GM21447 (cell line): ENCODE results near the gene DENND2D.

Source experiments
- ATAC-seq: cut with Tn5 transposase; IDR thresholded peaks from one replicate; pipeline ENCODE4 v1.9.1; 2021; ENCODE audit not compliant: unreplicated experiment

Gene DENND2D

DNA sequence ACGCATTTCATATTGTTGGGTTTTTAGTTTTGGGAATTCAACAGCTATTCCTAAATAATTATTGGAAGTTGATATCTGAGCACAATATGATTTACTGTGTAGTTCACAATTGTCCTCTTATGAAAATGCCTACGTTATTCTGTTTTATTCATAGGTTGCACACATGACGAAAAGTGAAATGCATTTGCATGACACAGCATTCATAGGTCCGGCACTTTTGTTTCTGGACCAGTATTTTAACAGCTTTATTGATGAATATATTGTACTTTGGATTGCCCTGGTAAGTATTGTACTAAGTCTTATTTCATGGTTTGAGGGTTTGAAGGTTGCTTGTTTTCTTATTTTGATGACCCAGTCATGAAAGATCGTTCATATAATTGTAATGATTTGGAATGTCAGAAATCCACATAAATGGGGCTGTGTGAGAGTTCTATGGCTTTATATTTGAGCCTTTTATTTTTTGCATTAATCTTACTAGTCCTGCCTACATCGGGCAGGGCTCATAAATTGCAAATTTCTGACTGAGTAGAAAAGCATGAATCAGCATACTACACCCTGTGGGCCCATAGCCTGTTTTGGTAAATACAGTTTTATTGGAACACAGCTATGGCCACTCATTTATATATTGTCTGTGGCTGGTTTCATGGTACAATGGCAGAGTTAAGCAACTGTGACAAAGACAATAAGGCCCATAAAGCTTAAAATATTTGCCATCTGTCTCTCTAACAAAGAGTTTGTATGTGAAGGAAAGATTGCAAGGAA lies 17.0 kb downstream of the DENND2D start:
- no peak for ATAC-seq

DNA sequence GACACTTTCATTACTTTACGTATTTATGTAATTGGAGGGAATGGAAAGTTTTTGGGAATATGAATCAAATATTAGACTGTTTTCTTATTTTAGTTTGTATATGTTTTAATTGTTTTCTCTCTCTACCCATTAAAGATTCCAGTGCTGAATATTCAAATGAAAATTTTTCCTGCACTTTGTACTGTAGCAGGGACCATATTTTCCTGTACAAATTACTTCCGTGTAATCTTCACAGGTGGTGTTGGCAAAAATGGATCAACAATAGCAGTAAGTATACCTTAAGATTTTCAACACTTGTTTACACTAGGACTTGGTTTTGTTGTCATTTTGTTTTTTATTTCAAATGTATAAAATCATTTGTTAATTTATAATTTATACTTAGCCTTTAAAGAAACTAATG lies 18.4 kb downstream of the DENND2D start:
- ATAC-seq: no peak

DNA sequence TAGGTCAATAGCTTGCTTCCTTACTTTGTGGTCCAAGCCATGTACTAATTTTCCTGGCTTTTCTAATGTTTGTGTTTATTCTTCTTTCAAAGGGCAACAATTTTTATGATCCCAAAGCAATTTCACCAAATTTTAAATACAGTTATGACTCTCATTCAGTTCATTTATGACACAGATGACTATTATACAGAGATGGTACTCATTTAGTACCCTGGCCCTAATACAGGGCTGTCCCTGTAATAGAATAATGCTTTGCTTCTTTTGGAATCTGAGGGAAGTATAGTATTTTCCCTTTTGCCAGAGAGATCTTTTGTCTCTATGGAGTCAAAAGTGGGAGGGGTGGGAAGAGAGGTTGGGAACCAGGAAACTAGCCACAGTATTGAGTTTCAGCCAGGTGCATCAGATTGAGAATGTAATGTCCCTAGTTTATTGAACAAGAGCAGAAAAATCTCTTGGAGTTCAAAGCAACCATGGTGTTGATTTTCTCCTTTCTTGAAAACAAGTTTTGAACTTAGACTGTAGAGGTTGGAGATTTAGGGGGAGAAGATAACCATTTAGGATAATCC lies 20.4 kb downstream of the DENND2D start:
- no peak for ATAC-seq

DNA sequence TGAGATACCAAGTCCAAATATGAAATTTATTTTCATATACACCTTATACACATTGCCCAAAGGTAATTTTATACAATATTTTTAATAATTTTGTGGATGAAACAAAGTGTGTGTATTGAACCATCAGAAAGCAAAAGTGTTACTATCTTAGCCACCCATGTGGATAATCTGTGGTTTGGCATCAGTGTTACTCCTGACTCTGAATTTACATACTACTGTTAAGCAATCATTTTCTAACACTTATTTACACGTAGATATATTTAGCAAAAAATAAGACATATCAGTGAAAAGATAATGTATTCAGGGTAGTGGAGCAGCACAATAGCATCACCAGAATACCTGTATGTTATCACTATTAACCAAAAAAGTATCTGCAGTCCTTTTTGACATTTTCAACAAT lies 23.8 kb downstream of the DENND2D start:
- no peak for ATAC-seq

DNA sequence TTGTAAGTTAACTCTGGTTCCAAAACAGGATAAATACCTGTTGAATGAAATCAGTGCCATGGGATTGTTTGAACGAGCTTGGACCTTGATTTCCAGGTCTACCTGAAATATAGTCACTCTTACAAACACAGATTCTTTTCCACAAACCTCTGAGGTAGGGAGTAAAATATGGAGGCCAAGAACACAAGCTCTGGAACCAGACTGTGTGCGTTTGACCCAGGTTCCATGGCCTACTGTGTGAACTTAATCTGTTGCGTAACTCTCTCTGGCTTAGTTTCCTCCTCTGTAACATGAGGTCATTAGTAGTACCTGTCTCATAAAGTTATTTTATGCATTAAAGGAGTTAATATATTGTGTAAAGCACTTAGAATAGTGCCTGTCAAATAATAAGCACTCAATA lies 25.1 kb downstream of the DENND2D start:
- no peak for ATAC-seq

DNA sequence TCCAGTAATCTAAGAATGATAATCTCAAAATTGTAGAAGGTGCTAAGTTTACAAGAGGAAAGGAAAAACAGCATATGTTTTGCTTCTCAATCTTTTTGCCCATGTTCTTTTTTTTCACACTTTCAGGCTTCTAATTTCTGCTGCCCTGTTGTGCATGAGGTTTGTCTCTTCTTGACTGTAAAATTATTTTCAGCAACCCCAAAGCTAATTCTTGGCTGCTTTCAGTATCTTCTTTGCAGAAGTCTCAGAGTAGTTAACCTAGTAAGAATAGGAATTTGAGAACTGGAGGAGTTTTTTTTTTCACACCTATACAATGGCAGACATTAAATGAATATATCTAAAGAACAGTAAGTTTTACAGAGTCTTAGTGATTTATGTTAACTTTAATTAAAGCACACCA lies 26.4 kb downstream of the DENND2D start:
- ATAC-seq: no peak

DNA sequence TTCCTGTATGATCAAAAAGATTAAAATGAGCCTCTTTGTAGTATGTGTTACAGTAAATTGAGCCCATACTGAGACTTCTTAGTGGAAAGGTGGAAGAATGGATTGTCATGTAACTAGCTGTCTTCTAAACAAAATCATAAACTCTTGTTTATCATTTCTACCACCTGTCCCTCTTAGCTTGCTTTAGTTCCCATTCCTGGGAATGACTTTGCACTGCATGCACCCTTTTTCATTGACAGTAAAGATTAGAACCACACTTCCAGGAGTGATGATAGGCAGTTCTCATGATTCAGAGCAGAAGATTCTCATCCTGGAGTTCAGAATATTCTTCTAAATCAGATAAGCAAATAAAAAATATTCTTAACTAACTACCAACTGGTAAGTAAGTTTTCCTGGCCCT lies 28.0 kb downstream of the DENND2D start:
- no peak for ATAC-seq

DNA sequence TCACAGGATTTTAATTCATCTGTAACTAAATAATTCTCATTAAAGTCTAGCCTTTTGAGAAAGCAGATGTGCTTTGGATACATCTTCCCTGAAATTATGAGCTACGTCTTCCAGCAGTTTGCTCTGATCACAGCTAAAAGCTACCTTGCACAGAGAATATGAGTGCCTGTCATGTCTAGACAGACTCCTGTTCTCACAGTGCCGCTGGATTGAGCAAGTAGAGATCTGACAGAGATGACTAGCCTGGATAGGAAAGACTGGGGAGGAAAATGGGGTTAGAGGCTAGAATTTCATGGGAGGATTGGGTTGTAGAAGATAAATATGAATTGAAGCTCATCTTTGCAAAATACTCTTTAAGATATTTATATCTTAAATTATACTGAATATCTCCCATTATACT lies 36.3 kb downstream of the DENND2D start:
- ATAC-seq: no peak

DNA sequence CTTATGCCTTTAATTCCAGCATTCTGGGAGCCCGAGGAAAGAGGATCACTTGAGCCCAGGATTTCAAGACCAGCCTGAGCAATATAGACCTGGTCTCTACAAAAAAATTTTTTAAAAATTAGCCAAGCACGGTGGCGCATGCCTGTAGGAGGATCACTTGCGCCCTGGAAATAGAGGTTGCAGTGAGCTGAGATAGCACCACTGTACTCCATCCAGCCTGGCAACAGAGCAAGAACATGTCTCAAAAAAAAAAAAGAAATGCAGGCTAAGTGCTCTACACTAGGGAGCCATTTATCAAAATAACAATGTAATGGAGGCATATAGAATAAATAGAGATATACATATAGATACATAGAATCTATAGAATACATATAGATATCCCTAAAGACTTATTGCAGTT lies 37.1 kb downstream of the DENND2D start:
- no peak for ATAC-seq

DNA sequence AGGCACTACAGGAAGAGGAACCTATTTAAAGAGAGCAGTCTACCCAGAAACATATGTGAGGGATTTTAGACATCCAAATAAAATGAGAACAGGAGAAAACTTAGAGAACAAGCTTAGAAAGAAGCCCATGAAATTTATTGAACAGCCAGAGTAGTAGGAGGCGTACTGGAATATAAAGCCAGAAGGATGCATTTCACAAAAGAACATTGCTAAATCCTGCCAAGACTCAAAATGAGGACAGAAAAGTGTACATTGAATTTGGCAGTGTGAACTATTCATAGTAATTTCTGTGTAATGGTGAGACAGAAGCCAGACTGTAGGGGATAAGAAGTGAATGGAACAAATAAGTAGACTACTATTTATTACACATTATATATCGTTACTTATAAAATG lies 38.0 kb downstream of the DENND2D start:
- no peak for ATAC-seq

DNA sequence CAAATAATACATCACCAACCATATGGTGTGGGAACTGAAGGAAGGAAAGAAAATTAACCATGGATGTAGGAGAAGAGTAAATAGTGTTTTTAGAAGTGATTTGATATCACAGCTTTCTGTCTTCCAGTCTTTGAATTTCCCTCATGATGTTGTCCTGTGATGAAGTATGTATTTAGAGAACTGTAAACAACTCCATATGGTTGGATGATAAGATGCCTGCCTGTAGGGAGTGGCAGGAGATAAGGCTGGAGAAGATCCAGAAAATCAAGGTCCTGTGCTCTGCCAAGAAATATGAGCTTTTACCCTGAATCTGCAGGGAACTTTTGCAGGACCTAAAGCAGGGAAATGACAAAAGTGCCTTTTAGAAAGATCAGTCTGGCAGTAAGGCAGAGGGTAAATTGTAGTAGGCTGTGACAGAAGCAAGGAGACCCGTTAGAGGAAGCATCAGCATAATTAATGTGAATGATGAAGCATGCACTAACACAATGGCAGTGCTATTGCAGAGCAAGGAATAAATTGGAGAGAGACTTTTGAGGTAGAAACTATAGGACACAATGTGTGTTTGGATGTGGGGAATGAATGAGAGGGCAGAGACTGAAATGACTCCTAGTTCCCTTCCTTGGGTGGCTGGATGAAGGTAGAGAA lies 38.5 kb downstream of the DENND2D start:
- no peak for ATAC-seq

DNA sequence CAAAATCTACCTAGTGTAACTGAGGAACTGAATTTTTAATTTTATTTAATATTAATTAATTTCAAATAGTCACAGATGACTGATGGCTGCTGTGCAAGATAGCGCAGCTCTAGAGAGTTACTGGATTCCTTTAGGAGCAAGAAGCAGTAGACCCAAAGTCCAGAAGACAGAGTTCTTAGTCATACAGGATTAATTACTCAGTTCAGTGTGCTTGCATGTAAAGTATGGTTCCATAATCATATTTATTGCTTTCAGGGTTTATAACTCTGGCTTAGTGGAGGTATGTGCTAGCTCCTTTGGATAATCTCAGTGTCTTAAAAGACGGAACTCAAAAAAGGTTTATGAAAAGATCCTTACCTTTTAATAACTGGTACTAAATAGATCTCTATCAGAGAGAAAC lies 43.0 kb downstream of the DENND2D start:
- no peak for ATAC-seq

DNA sequence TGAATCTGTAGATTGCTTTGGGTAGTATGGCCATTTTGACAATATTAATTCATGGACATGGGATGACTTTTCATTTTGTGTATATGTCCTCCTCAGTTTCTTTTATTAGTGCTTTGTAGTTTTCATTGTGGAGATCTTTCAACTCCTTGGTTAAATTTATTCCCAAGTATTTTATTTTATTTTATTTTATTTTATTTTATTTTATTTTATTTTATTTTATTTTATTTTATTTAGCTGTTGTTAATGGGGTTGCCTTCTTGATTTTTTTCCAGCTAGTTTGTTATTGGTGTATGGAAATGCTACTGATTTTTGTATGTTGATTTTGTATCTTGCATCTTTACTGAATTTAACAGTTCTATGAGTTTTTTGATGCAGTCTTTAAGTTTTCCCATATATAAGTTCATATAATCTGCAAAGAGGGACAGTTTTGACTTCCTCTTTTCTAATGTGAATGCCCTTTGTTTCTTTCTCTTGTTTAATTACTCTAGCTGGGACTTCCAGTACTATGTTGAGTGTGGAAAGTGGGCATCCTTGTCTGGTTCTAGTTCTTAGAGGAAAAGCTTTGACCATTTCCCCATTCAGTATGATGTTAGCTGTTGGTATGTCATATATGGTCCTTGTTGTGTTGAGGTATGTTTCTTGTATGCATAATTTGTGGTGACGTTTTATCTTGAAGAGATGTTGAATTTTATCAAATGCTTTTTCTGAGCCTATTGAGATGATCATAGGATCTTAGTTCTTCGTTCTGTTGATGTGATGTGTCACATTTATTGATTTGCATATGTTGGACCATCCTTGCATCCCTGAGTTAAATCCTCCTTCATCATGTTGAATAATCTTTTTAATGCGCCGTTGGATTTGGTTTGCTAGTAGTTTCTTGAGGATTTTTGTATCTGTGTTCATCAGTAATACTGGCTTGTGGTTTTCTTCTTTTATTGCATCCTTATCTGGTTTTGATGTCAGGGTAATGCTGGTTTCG lies 46.1 kb downstream of the DENND2D start:
- ATAC-seq: no peak

DNA sequence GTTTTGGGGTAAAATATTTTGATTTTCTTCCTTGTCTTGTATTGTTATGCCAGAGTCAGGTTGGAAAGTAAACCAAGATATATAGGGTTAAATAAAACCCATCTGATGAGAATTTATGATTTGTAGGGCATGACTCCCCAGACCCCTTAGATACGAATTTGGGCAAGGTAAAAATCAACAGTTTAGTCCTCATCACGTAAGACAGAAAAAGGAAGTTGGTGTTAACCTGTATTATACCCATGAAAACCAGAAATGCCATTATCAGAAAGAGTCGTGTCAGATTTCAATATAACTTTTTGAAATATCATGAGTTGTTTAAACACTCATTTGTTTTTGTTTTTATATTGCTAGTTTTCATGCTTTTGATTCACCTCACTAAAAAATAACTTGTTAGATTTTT lies 48.6 kb downstream of the DENND2D start:
- ATAC-seq: no peak

DNA sequence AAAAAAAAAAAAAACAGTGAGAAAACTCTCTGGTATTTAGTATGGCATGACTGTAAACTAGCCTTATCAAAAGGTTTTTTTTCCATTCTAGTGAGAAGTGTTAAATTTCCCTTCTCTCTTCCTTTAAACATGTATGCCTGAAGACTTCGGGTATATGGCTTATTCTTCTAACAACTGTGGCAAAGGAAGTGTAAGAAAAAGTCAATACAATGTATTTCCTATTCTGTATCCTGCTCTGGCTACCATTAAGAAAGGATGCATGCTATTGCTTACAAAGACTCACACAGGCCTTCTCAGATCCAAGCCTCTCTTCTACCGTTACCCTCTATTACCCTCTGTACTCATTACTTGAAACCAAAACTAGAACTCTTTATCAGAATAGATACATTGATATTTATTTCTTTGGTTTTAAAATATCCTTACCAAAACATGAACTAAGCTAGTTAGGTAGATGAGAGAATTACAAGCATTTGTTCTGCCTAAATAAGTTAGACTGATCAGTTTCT lies 52.0 kb downstream of the DENND2D start:
- no peak for ATAC-seq

DNA sequence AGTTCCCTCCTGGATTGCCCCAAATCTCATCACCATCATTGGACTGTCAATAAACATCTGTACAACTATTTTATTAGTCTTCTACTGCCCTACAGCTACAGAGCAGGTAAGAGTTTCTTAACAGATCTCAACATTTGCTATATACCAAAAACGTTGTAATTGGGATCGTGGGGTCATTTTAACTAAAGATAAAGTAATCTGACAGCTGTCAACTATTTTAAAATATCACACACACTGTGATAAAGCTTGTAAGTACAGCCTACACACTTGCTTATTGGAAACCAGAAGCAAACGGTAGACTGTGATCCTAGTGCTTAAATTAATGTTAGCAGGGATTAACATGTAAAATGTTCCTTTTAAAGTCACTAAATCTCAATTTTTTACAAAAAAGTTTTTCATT lies 52.5 kb downstream of the DENND2D start:
- no peak for ATAC-seq

DNA sequence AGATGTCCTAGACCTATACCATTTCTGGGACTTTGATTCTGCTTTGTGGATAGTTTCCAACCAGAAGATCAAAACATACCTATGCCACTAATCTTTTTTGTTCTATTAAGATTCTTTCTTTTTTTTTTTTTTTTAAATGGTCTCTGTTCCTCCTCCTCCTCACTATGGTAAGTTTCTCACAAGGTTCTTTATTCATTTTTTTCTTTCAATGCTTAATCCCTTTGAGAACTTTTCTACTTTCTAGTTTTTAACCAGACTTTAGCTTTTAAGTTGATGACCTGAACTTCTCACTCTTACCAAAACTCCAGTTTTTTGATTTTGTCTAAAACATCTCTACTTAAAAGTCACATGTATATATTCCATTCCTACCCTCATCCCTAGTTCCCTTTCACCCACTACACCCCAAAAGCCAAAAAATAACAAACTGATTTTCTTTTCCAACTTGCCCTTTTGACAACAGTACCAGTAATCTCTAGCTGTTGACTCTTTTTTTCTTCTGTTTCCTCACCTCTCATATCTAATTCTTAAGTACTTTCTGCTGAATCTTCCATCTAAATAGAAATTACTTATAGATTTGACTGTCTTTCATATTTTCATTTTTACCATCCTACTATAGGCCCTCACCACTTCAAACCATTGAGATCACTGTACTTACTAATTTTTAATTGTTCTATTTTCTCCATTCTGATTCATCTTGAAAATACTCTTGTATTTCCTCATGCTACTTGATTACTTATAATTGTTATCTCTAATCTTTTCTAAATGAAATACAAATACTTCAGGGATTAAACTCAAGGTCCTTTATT lies 54.3 kb downstream of the DENND2D start:
- ATAC-seq: no peak

DNA sequence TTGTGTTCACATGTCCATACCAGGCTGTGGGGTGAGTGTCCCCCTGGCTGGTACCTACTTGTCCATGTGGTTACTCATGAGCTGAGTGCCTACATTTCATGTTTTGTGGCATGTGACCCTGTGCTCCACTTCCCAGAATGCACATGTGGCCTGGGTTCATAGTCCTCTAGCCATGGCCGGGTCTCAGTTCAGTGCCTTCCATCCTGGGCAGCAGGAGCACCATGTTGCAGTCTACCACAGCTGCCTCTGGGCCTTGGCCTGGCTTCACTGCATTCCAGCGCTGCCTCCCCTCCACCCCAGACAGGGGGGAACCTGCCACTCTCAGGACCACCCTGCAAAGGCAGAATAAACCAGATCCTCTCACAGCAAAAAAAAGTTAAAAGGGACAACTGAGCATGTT lies 54.9 kb downstream of the DENND2D start:
- no peak for ATAC-seq

DNA sequence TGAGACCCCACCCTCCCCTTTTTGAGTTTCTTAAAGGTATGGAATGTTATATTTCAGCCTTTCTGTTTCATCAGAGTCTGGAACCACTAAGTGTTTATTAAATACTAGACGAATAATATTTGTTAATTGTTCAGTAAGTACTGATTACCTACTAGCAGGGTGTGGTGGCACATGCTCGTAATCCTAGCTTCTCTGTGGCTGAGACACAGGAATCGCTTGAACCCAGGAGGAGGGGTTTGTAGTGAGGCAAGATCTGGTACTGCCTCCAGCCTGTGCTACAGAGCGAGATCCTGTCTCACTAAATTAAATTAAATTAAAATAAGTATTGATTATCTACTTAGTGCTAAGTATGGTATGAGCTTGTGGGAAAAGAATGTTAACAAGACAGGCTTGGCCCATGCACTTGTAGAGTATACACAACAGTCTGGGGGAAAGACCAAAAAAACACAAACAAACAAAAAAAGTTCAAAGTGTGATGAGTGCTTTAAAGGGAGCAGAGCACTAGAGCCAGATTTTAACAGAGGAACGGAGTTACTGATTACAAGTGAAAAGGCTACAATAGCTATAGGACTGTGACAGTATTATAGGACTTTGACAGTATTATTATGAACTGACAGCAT lies 58.0 kb downstream of the DENND2D start:
- ATAC-seq: no peak
